Keratinocyte (primary cell): ENCODE data around the gene PCK1. TPM values are rescaled to one million over a fixed set of nuclear protein-coding genes. Genes with fewer than 3 reads are reported as not detected.

Experiments
- DNase-seq: peaks from one replicate; pipeline ENCODE4 v3.0.0-alpha.2; 2011; ENCODE audit warnings: low read depth, missing footprints, low spot score
- FAIRE-seq: peaks from 2 replicates; lab custom pipeline; 2011; peaks lifted over from hg19 to GRCh38; lab: Jason Lieb, UNC
- H2AFZ ChIP-seq: 2 replicates; pipeline ENCODE4 v1.6.0; 2012; ENCODE audit warnings: low read length, control low read depth, inconsistent platforms; ENCODE audit not compliant: control insufficient read depth
- H3K27ac ChIP-seq: 2 replicates; pipeline ENCODE4 v1.5.1; 2011; ENCODE audit warnings: low read length; ENCODE audit not compliant: control insufficient read depth, insufficient read depth
- H3K27me3 ChIP-seq: 3 replicates; pipeline ENCODE4 v1.6.0; 2011; ENCODE audit warnings: low read length; ENCODE audit not compliant: control insufficient read depth, insufficient read depth; ENCODE audit errors: extremely low read depth
- H3K36me3 ChIP-seq, 2 experiments: 2 replicates in 1 of 2; 3 replicates in 1 of 2; pipeline ENCODE4 v1.5.1; 2011; ENCODE audit warnings: low read length in 2 of 2, mild to moderate bottlenecking in 1 of 2; ENCODE audit not compliant: control insufficient read depth in 2 of 2, insufficient read depth in 2 of 2; ENCODE audit errors: extremely low read depth in 1 of 2
- H3K4me1 ChIP-seq: 3 replicates; pipeline ENCODE4 v1.5.1; 2011; ENCODE audit warnings: low read length; ENCODE audit not compliant: control insufficient read depth, insufficient read depth; ENCODE audit errors: extremely low read depth
- H3K4me2 ChIP-seq: 3 replicates; pipeline ENCODE4 v1.6.0; 2011; ENCODE audit warnings: low read depth, low read length; ENCODE audit not compliant: control insufficient read depth, insufficient read depth; ENCODE audit errors: extremely low read depth
- H3K4me3 ChIP-seq, 3 experiments: fragments of 200-600 bp in 1 of 3; sonication (generic) in 1 of 3; 2 replicates in 2 of 3; 3 replicates in 1 of 3; pipeline ENCODE4 v1.5.1; 2011 to 2016; ENCODE audit warnings: low read length in 3 of 3, mild to moderate bottlenecking in 3 of 3, control low read depth in 2 of 3, inconsistent platforms in 1 of 3, low read depth in 1 of 3, mixed read lengths in 1 of 3, mixed run types in 1 of 3, moderate library complexity in 1 of 3; ENCODE audit not compliant: control insufficient read depth in 2 of 3, insufficient read depth in 2 of 3; ENCODE audit errors: extremely low read depth in 1 of 3
- H3K79me2 ChIP-seq: 2 replicates; pipeline ENCODE4 v1.6.0; 2012; ENCODE audit warnings: low read length; ENCODE audit not compliant: control insufficient read depth, insufficient read depth
- H3K9ac ChIP-seq: 3 replicates; pipeline ENCODE4 v1.6.0; 2011; ENCODE audit warnings: low read length; ENCODE audit not compliant: control insufficient read depth, insufficient read depth; ENCODE audit errors: extremely low read depth
- H3K9me1 ChIP-seq: 3 replicates; pipeline ENCODE4 v1.6.0; 2011; ENCODE audit warnings: low read length; ENCODE audit not compliant: control insufficient read depth, insufficient read depth; ENCODE audit errors: extremely low read depth
- H3K9me3 ChIP-seq: 2 replicates; pipeline ENCODE4 v1.5.1; 2012; ENCODE audit warnings: low read depth, low read length; ENCODE audit not compliant: control insufficient read depth
- H4K20me1 ChIP-seq: 3 replicates; pipeline ENCODE4 v1.6.0; 2011; ENCODE audit warnings: low read length; ENCODE audit not compliant: control insufficient read depth, insufficient read depth; ENCODE audit errors: extremely low read depth
- EZH2 ChIP-seq: IDR thresholded peaks from one replicate; pipeline ENCODE4 v1.6.1; 2012; ENCODE audit warnings: inconsistent platforms, mild to moderate bottlenecking, low read length, moderate library complexity
- dilution Hi-C: fragments of 300-500 bp; cut with MboI; formaldehyde crosslinking; loops from one replicate; pipeline ENCODE4 v1.7.0; 2020; ENCODE audit warnings: low sequenced_read_pairs; ENCODE audit not compliant: extremely low pct_ligation_motif_present
- polyA plus RNA-seq, 5 experiments: library from polyadenylated mRNA; depleted of rRNA in 3 of 5; stranded (reverse) in 3 of 5; stranded (forward) in 1 of 5; unstranded in 1 of 5; fragments of >200 nt; gene quantifications; 1 replicate in 1 of 5; 2 replicates in 3 of 5; 3 replicates in 1 of 5; pipeline versions ENCODE4 v1.2.1 to v1.2.3, GENCODE V29; 2011 to 2012; ENCODE audit warnings: missing spikeins in 2 of 5, low read depth in 1 of 5, low replicate concordance in 1 of 5
- TF ChIP-seq, protein P1 (sequence below), 3 experiments: IDR thresholded peaks in 1 of 3; conservative IDR thresholded peaks in 1 of 3; optimal IDR thresholded peaks in 1 of 3; 2 replicates in 2 of 3; 3 replicates in 1 of 3; pipeline versions ENCODE3 to v1.5.1; 2011; ENCODE audit warnings: low read length in 3 of 3, mild to moderate bottlenecking in 3 of 3, moderate library complexity in 2 of 3, control low read depth in 1 of 3, inconsistent platforms in 1 of 3; ENCODE audit not compliant: insufficient read depth in 2 of 3; ENCODE audit errors: extremely low read depth in 1 of 3

Gene PCK1
- polyA plus RNA-seq, 1 donor (not counting 4 experiments of a cell fraction or from before 2014, with no cell fraction given) = not detected

DNA sequence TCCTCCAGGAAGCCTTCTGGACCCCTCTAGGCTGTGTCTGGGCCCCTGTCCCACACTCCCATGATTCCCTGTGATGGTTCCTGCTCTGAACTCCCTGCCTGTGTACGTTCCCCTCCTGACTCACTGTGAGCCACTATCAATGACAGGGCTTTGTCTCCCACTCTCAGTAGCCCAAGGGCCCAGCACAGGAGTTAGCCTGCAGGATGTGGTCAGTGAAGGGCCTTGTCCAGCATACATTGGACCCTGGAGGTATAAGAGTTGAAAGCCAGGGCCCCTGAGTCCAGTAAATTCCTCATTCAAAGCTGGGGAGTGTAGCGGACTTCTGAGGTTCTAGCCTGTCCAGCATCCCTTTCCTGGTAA, 40.3 kb downstream of the PCK1 start:
- Histone ChIP-seq H3K27me3 (peaks cover 18% of the 10 kb centered on the region), H3K9ac (no peak overlapping the region), H3K9me3 (no peaks in the 10 kb centered on the region), H3K36me3 (no peaks in the 10 kb centered on the region), H3K4me1 (peaks cover 2% of the 10 kb centered on the region), H2AFZ (no peak overlapping the region), H3K79me2 (no peaks in the 10 kb centered on the region), H3K9me1 (no peaks in the 10 kb centered on the region), H3K4me3 (no peak overlapping the region), H3K4me2 (no peak overlapping the region), H4K20me1 (no peaks in the 10 kb centered on the region), H3K27ac (no peak overlapping the region)
- dilution Hi-C loops = loop anchor here (25.0 kb wide), 1 partner anchor 586 kb away; no protein-coding TSS in a partner anchor
- FAIRE-seq (no peak), DNase-seq (no peak)
- TF ChIP-seq, protein P1, sequence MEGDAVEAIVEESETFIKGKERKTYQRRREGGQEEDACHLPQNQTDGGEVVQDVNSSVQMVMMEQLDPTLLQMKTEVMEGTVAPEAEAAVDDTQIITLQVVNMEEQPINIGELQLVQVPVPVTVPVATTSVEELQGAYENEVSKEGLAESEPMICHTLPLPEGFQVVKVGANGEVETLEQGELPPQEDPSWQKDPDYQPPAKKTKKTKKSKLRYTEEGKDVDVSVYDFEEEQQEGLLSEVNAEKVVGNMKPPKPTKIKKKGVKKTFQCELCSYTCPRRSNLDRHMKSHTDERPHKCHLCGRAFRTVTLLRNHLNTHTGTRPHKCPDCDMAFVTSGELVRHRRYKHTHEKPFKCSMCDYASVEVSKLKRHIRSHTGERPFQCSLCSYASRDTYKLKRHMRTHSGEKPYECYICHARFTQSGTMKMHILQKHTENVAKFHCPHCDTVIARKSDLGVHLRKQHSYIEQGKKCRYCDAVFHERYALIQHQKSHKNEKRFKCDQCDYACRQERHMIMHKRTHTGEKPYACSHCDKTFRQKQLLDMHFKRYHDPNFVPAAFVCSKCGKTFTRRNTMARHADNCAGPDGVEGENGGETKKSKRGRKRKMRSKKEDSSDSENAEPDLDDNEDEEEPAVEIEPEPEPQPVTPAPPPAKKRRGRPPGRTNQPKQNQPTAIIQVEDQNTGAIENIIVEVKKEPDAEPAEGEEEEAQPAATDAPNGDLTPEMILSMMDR (optimal IDR thresholded peaks at IDR 0.05 in 1 of 3, IDR thresholded peaks at IDR 0.05 in 1 of 3, conservative IDR thresholded peaks at IDR 0.05 in 1 of 3; ENCODE audit: extremely low read depth in 1 of 3, insufficient read depth in 2 of 3, low read length in 3 of 3) = no peak
- no peak for TF ChIP-seq EZH2

DNA sequence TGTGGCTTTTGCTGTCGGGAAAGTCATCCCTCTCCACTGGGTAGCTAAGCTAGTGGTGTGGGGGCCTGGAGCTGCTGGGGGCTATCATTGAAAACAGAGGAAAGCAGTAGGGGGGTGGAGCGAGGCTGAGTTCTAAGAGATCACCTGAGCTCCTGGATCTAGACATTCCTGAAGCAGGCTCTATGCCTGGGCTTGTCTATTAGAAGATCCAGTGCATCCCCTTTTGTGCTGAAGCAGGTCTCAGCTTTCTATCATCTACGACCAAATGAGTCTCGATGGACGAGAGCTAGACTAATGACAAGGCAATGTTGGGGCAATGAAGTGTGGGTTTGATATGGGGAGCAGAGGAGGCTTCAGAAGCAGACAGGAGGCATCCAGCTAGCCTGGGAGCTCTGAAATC, 40.8 kb downstream of the PCK1 start:
- TF ChIP-seq EZH2 = no peak
- TF ChIP-seq, protein P1 (optimal IDR thresholded peaks at IDR 0.05 in 1 of 3, IDR thresholded peaks at IDR 0.05 in 1 of 3, conservative IDR thresholded peaks at IDR 0.05 in 1 of 3; ENCODE audit: extremely low read depth in 1 of 3, insufficient read depth in 2 of 3, low read length in 3 of 3) = no peak
- DNase-seq (no peak), FAIRE-seq (no peak)
- no peaks in the 10 kb centered on the region for H3K9me1 ChIP-seq
- peaks cover 24% of the 10 kb centered on the region for H3K27me3 ChIP-seq
- H3K4me2 ChIP-seq = no peak overlapping the region
- H4K20me1 ChIP-seq = no peaks in the 10 kb centered on the region
- H3K4me3 ChIP-seq = no peak overlapping the region
- dilution Hi-C loops = loop anchor here (25.0 kb wide), 1 partner anchor 586 kb away; no protein-coding TSS in a partner anchor
- no peaks in the 10 kb centered on the region for H3K36me3 ChIP-seq
- H2AFZ ChIP-seq = no peak overlapping the region
- no peak overlapping the region for H3K9ac ChIP-seq
- no peak overlapping the region for H3K27ac ChIP-seq
- peaks cover 2% of the 10 kb centered on the region for H3K4me1 ChIP-seq
- H3K79me2 ChIP-seq = no peaks in the 10 kb centered on the region
- no peaks in the 10 kb centered on the region for H3K9me3 ChIP-seq
